A549 (cell line): ENCODE measurements around the gene FIBP.

ENCODE experiments used
- EHMT2 ChIP-seq: fragments of 200-600 bp; sonication (generic); IDR thresholded peaks from 2 replicates; pipeline ENCODE4 v1.6.1; 2016; ENCODE audit warnings: antibody characterized with exemption, low read depth, mild to moderate bottlenecking, moderate library complexity
- EP300 ChIP-seq, 2 experiments: fragments of >200 bp; sonication (Bioruptor Twin); formaldehyde crosslinking; IDR thresholded peaks; 2 replicates in 1 of 2; 3 replicates in 1 of 2; pipeline ENCODE4 v1.6.1; 2016 to 2017
- HDAC2 ChIP-seq: fragments of 200-600 bp; sonication (generic); IDR thresholded peaks from 2 replicates; pipeline ENCODE4 v1.6.1; 2016
- JUN ChIP-seq, 2 experiments: fragments of >200 bp; sonication (Bioruptor Twin); formaldehyde crosslinking; IDR thresholded peaks; 2 replicates in 1 of 2; 3 replicates in 1 of 2; pipeline ENCODE4 v1.6.1; 2016 to 2017
- POLR2A ChIP-seq: IDR thresholded peaks from 2 replicates; pipeline ENCODE4 v1.6.1; 2012; ENCODE audit warnings: mild to moderate bottlenecking, low read length
- RCOR1 ChIP-seq: fragments of 150-350 bp; IDR thresholded peaks from 2 replicates; pipeline ENCODE4 v1.6.1; 2014; ENCODE audit warnings: antibody characterized with exemption, low read length, low read depth
- TF ChIP-seq, protein P1 (sequence below): fragments of 200-600 bp; sonication (generic); IDR thresholded peaks from 2 replicates; pipeline ENCODE4 v1.6.1; 2016; ENCODE audit warnings: antibody characterized with exemption, mild to moderate bottlenecking, moderate library complexity
- TF ChIP-seq, protein P2 (sequence below): fragments of >200 bp; sonication (Bioruptor Twin); formaldehyde crosslinking; IDR thresholded peaks from 3 replicates; pipeline ENCODE4 v1.5.1; 2016
- TF ChIP-seq, protein P3 (sequence below): fragments of 150-350 bp; IDR thresholded peaks from 2 replicates; pipeline ENCODE4 v1.6.1; 2014; ENCODE audit warnings: low read depth, mild to moderate bottlenecking, low read length
- TF ChIP-seq, protein P4 (sequence below): IDR thresholded peaks from 2 replicates; pipeline ENCODE4 v1.6.1; 2012
- TF ChIP-seq, protein P5 (sequence below): IDR thresholded peaks from 2 replicates; pipeline ENCODE4 v1.6.1; 2012; ENCODE audit warnings: low read depth, borderline replicate concordance

DNA sequence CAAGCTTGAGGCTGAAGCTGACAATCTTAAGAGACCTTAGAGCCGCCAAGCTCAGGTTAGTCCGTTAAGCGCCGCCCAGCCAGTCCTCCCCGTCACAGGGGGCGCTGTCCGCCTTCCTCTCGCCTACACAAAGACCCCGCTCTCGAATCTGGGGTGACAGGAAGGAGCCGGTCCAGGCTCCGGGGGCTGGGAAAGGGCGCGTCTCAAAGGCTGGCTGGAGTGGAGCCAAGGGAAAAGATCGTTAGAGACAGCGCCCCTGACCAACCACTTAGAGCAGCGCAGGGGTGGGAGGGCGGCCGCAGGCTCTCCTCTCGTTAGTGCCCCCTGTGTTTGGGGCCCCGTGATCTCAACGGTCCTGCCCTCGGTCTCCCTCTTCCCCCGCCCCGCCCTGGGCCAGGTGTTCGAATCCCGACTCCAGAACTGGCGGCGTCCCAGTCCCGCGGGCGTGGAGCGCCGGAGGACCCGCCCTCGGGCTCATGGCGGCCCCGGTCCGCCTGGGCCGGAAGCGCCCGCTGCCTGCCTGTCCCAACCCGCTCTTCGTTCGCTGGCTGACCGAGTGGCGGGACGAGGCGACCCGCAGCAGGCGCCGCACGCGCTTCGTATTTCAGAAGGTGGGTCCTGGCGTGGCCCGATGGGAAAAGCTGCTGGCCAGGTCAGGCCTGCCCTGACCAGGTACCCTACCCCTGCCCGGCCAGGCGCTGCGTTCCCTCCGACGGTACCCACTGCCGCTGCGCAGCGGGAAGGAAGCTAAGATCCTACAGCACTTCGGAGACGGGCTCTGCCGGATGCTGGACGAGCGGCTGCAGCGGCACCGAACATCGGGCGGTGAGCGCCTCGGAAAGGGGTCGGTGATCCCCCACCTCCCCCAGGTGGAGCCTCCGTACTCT lies 27.8 kb downstream of the FIBP start, which contains the start of gene MUS81:
- no peak for TF ChIP-seq HDAC2
- peak; percentile 11 to 77; a peak in 4 of 5 replicates for TF ChIP-seq JUN (IDR thresholded peaks at IDR 0.05)
- peak; percentile 63 for TF ChIP-seq POLR2A
- TF ChIP-seq, protein P1, sequence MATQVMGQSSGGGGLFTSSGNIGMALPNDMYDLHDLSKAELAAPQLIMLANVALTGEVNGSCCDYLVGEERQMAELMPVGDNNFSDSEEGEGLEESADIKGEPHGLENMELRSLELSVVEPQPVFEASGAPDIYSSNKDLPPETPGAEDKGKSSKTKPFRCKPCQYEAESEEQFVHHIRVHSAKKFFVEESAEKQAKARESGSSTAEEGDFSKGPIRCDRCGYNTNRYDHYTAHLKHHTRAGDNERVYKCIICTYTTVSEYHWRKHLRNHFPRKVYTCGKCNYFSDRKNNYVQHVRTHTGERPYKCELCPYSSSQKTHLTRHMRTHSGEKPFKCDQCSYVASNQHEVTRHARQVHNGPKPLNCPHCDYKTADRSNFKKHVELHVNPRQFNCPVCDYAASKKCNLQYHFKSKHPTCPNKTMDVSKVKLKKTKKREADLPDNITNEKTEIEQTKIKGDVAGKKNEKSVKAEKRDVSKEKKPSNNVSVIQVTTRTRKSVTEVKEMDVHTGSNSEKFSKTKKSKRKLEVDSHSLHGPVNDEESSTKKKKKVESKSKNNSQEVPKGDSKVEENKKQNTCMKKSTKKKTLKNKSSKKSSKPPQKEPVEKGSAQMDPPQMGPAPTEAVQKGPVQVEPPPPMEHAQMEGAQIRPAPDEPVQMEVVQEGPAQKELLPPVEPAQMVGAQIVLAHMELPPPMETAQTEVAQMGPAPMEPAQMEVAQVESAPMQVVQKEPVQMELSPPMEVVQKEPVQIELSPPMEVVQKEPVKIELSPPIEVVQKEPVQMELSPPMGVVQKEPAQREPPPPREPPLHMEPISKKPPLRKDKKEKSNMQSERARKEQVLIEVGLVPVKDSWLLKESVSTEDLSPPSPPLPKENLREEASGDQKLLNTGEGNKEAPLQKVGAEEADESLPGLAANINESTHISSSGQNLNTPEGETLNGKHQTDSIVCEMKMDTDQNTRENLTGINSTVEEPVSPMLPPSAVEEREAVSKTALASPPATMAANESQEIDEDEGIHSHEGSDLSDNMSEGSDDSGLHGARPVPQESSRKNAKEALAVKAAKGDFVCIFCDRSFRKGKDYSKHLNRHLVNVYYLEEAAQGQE, result no peak; the same call in 1 of the 2 replicates
- TF ChIP-seq, protein P2, sequence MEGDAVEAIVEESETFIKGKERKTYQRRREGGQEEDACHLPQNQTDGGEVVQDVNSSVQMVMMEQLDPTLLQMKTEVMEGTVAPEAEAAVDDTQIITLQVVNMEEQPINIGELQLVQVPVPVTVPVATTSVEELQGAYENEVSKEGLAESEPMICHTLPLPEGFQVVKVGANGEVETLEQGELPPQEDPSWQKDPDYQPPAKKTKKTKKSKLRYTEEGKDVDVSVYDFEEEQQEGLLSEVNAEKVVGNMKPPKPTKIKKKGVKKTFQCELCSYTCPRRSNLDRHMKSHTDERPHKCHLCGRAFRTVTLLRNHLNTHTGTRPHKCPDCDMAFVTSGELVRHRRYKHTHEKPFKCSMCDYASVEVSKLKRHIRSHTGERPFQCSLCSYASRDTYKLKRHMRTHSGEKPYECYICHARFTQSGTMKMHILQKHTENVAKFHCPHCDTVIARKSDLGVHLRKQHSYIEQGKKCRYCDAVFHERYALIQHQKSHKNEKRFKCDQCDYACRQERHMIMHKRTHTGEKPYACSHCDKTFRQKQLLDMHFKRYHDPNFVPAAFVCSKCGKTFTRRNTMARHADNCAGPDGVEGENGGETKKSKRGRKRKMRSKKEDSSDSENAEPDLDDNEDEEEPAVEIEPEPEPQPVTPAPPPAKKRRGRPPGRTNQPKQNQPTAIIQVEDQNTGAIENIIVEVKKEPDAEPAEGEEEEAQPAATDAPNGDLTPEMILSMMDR, result peak; percentile 85
- TF ChIP-seq, protein P3, sequence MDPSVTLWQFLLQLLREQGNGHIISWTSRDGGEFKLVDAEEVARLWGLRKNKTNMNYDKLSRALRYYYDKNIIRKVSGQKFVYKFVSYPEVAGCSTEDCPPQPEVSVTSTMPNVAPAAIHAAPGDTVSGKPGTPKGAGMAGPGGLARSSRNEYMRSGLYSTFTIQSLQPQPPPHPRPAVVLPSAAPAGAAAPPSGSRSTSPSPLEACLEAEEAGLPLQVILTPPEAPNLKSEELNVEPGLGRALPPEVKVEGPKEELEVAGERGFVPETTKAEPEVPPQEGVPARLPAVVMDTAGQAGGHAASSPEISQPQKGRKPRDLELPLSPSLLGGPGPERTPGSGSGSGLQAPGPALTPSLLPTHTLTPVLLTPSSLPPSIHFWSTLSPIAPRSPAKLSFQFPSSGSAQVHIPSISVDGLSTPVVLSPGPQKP, result no peak
- TF ChIP-seq, protein P4, sequence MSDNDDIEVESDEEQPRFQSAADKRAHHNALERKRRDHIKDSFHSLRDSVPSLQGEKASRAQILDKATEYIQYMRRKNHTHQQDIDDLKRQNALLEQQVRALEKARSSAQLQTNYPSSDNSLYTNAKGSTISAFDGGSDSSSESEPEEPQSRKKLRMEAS, result peak; percentile 63; the same call in 1 of the 2 replicates
- TF ChIP-seq EP300 (IDR thresholded peaks at IDR 0.05), result no peak
- no peak for TF ChIP-seq RCOR1
- TF ChIP-seq, protein P5, sequence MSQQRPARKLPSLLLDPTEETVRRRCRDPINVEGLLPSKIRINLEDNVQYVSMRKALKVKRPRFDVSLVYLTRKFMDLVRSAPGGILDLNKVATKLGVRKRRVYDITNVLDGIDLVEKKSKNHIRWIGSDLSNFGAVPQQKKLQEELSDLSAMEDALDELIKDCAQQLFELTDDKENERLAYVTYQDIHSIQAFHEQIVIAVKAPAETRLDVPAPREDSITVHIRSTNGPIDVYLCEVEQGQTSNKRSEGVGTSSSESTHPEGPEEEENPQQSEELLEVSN, result no peak
- no peak for TF ChIP-seq EHMT2
